Measurements from ENCODE around the gene ASMT.
A peak's percentile ranks its signal among the peaks of the same experiment; 100 is the strongest.

Gene ASMT

DNA sequence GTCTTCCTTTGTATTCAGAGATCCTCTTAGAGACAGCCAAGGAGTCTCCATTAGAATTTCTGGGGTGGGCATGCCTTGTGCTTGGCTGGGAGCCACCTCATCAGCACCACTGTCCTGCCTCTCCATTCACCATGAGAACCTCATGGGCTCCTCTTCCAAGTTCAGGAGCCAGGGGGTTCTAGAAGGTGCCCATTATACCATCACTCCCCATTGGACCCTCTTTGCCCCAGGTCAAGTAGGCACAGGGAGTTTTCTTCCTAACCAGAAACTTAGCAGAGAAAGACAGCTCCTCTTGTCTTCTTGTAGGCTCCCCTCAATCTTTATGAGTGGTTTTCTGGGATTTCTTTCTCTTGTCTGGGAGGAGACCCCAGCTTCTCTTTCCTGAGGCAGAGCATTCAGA, 31.1 kb downstream of the ASMT start:
- no peak for FAIRE-seq

DNA sequence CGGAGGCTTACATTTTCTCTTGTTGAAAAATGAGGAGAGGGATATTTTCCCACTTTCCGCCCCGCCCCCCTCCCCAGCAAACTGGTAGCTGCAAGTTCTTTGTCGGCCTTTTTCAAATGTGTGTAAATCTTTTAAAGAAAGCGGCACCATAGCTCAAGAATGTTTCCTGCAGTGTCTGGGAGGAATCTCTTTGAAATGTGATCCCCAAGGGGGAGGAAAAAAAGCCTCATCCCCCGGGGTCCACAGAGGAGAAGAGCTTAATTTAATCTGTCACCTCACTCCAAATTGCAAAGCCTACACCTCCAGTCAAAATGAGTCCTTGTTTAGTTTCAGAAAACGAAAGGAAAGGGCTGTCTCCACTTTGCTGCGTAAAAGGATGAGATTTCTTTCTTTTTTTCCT, 34.8 kb downstream of the ASMT start:
- TF ChIP-seq TAF1 (IDR thresholded peaks at IDR 0.05; ENCODE audit: low read depth, low read length) (no peak), POLR2AphosphoS5 (IDR thresholded peaks at IDR 0.05; ENCODE audit: low read depth, low read length) (no peak), PAX5 (IDR thresholded peaks at IDR 0.05; ENCODE audit: insufficient read depth, low read length, severe bottlenecking) (no peak), POU2F2 (IDR thresholded peaks at IDR 0.05; ENCODE audit: low read depth, low read length) (no peak), POLR2A (IDR thresholded peaks at IDR 0.05; ENCODE audit: low read depth, low read length) (no peak), SPI1 (IDR thresholded peaks at IDR 0.05; ENCODE audit: low read depth, low read length) (no peak)
- no peak for DNase-seq (ENCODE audit: insufficient read length, low spot score)
- FAIRE-seq = no peak

More for the DNA sequence above, 31.1 kb downstream of the ASMT start:
- DNase-seq (ENCODE audit: insufficient read length, low spot score) = no peak
- TF ChIP-seq PAX5 (IDR thresholded peaks at IDR 0.05; ENCODE audit: insufficient read depth, low read length, severe bottlenecking) = no peak
- TF ChIP-seq POLR2AphosphoS5 (IDR thresholded peaks at IDR 0.05; ENCODE audit: low read depth, low read length) = no peak
- no peak for TF ChIP-seq SPI1 (IDR thresholded peaks at IDR 0.05; ENCODE audit: low read depth, low read length)
- TF ChIP-seq POU2F2 (IDR thresholded peaks at IDR 0.05; ENCODE audit: low read depth, low read length) = no peak
- no peak for TF ChIP-seq POLR2A (IDR thresholded peaks at IDR 0.05; ENCODE audit: low read depth, low read length)
- no peak for TF ChIP-seq TAF1 (IDR thresholded peaks at IDR 0.05; ENCODE audit: low read depth, low read length)

DNA sequence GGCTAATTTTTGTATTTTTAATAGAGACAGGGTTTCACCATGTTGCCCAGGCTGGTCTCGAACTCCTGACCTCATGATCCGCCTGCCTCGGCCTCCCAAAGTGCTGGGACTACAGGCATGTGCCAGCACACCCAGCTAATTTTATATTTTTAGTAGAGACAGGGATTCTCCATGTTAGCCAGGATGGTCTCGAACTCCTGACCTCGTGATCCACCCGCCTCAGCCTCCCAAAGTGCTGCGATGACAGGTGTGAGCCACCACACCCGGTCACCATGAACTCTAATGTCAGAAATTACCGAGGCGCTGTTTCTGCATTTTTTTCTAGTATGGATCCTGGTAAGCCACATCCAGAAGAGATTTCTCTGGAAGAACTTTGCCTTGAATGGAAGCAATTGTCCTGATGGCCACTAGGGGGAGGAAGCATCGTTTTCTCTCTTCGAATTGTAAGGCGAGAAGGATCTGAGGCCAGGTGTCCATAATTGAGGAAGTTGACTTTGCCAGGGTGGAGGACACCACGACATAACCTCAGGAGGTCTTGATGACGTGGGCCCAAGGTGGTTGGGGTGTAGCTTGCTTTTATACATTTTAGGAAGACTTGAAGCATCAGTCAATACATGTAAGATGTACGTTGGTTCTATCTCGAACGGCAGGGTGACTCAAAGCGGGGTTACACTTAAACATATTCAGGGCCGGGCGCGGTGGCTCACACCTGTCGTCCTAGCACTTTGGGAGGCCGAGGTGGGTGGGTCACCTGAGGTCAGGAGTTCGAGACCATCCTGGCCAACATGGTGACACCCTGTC, 37.4 kb downstream of the ASMT start:
- FAIRE-seq = peak; percentile 91
- peak; percentile 34; the same call in 1 of the 2 replicates for TF ChIP-seq SPI1 (IDR thresholded peaks at IDR 0.05; ENCODE audit: low read depth, low read length)
- peak; percentile 41 for DNase-seq (ENCODE audit: insufficient read length, low spot score)

DNA sequence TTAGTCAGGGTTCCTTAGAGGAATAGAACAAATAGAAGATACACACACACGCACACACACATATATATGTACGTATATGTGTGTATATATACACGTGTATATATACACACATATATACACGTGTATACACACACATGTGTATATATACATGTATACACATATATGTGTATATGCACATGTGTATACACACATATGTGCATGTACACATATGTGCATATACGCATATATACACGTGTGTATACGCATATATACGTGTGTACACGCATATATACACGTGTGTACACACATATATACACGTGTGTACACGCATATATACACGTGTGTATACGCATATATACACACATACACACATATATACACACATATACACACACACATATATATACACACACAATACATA, 41.5 kb downstream of the ASMT start:
- TF ChIP-seq POLR2A (IDR thresholded peaks at IDR 0.05; ENCODE audit: low read depth, low read length) (no peak), PAX5 (IDR thresholded peaks at IDR 0.05; ENCODE audit: insufficient read depth, low read length, severe bottlenecking) (no peak), TAF1 (IDR thresholded peaks at IDR 0.05; ENCODE audit: low read depth, low read length) (no peak), POU2F2 (IDR thresholded peaks at IDR 0.05; ENCODE audit: low read depth, low read length) (no peak), SPI1 (IDR thresholded peaks at IDR 0.05; ENCODE audit: low read depth, low read length) (no peak), POLR2AphosphoS5 (IDR thresholded peaks at IDR 0.05; ENCODE audit: low read depth, low read length) (no peak)
- DNase-seq (ENCODE audit: insufficient read length, low spot score) = no peak
- FAIRE-seq = peak; percentile 94

DNA sequence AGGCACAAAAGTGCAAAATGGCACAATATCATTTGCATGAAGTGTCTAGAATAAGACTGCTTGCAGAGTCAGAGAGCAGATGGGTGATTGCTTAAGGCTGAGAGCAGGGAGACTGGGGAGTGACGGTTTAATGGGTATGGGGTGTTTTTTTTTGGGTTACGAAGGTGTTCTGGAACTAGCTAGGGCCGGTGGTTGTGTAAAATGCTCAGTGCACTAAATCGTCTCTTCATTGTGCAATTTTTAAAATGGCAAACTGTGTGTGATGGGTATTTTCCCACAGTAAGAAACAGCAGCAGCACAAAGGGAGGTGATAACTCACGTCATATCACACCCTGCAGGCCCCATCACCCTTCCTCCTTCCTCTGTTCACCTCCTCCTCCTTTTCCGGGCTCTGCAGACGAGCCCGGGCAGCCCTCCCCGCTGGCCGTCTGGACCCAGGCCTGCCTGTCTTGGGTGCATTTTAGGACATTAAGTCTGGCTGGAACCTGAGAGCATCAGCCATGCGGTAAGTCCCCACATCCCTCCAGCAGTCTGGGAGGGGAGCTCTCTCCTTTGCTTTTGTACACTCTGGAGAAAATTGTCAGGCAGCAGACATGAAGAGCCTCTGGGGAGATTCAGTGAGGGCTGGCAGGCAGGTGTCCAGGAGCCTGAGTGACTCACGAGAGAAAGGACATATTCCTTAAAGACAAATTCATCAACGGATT, 42.7 kb downstream of the ASMT start:
- DNase-seq (ENCODE audit: insufficient read length, low spot score) (no peak), FAIRE-seq (peak; percentile 99)
- peak; percentile 84 for TF ChIP-seq POLR2A (IDR thresholded peaks at IDR 0.05; ENCODE audit: low read depth, low read length)
- TF ChIP-seq POLR2AphosphoS5 (IDR thresholded peaks at IDR 0.05; ENCODE audit: low read depth, low read length) = peak; percentile 86
- no peak for TF ChIP-seq POU2F2 (IDR thresholded peaks at IDR 0.05; ENCODE audit: low read depth, low read length)
- TF ChIP-seq SPI1 (IDR thresholded peaks at IDR 0.05; ENCODE audit: low read depth, low read length) = 0 out of 2 replicates have a peak, but pooled peaks have one; percentile 17
- no peak for TF ChIP-seq PAX5 (IDR thresholded peaks at IDR 0.05; ENCODE audit: insufficient read depth, low read length, severe bottlenecking)
- TF ChIP-seq TAF1 (IDR thresholded peaks at IDR 0.05; ENCODE audit: low read depth, low read length) = no peak

DNA sequence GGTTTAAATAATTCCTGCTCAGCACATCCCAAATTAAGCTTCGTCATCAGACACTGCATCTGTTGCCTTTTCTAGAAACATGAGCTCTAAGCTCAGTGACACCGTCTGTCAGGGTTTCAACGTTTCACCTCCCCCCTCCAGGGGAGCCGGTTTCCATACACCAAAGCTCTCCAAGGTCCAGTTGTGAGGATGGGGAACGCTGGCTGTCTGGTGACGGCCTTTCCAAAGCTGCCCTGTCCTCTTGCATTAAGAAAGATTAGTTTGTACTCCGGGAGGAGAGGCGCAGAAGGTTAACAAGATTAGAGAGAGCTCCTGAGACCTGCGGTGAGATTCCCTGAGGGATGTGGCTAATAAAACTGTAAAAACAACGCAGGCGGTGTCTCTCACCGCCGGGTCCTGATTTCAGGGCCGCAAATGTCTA, 43.2 kb downstream of the ASMT start:
- no peak for FAIRE-seq
- DNase-seq (ENCODE audit: insufficient read length, low spot score) = no peak
- TF ChIP-seq POU2F2 (IDR thresholded peaks at IDR 0.05; ENCODE audit: low read depth, low read length) (no peak), POLR2AphosphoS5 (IDR thresholded peaks at IDR 0.05; ENCODE audit: low read depth, low read length) (no peak), SPI1 (IDR thresholded peaks at IDR 0.05; ENCODE audit: low read depth, low read length) (no peak), PAX5 (IDR thresholded peaks at IDR 0.05; ENCODE audit: insufficient read depth, low read length, severe bottlenecking) (no peak), TAF1 (IDR thresholded peaks at IDR 0.05; ENCODE audit: low read depth, low read length) (no peak), POLR2A (IDR thresholded peaks at IDR 0.05; ENCODE audit: low read depth, low read length) (no peak)

GRCh38 chrX:1659664-1660461, 45.0 kb downstream of the ASMT start:
- TF ChIP-seq POLR2A (IDR thresholded peaks at IDR 0.05; ENCODE audit: low read depth, low read length) (no peak), POU2F2 (IDR thresholded peaks at IDR 0.05; ENCODE audit: low read depth, low read length) (no peak), TAF1 (IDR thresholded peaks at IDR 0.05; ENCODE audit: low read depth, low read length) (no peak), POLR2AphosphoS5 (IDR thresholded peaks at IDR 0.05; ENCODE audit: low read depth, low read length) (no peak), SPI1 (IDR thresholded peaks at IDR 0.05; ENCODE audit: low read depth, low read length) (no peak), PAX5 (IDR thresholded peaks at IDR 0.05; ENCODE audit: insufficient read depth, low read length, severe bottlenecking) (no peak)
- FAIRE-seq = peak; percentile 94
- DNase-seq (ENCODE audit: insufficient read length, low spot score) = no peak

DNA sequence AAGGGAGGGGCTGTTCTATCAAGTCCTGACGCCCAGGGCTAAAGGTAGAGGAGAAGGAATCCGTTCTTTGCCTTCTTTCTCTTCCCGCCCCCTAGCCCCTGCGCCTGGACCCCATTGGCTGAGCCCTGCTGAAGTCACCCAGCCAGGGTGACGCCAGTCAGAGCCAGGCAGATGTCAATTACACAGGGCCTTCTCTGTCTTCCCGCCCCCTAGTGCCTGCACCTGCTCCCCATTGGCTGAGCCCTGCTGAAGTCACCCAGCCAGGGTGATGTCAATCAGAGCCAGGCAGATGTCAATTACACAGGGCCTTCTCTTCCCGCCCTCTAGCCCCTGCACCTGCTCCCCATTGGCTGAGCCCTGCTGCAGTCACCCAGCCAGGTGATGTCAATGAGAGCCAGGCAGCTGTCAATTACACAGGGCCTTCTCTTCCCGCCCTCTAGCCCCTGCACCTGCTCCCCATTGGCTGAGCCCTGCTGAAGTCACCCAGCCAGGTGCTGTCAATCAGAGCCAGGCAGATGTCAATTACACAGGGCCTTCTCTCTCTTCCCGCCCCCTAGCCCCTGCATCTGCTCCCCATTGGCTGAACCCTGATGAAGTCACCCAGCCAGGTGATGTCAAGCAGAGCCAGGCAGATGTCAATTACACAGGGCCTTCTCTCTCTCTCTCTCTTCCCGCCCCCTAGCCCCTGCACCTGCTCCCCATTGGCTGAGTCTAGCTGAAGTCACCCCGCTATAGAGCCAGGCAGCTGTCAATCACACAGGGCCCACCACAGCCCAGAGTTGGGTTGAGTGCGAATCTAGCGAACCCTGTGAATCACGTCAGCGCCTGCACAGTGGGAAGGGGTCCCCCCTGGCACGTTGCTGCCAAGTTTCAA, 46.4 kb downstream of the ASMT start:
- DNase-seq (ENCODE audit: insufficient read length, low spot score) = peak; percentile 89
- peak; percentile 100 for FAIRE-seq

More for the DNA sequence above, 46.4 kb downstream of the ASMT start:
- TF ChIP-seq POU2F2 (IDR thresholded peaks at IDR 0.05; ENCODE audit: low read depth, low read length) = no peak
- TF ChIP-seq TAF1 (IDR thresholded peaks at IDR 0.05; ENCODE audit: low read depth, low read length) = no peak
- TF ChIP-seq POLR2AphosphoS5 (IDR thresholded peaks at IDR 0.05; ENCODE audit: low read depth, low read length) = no peak
- no peak for TF ChIP-seq SPI1 (IDR thresholded peaks at IDR 0.05; ENCODE audit: low read depth, low read length)
- no peak for TF ChIP-seq POLR2A (IDR thresholded peaks at IDR 0.05; ENCODE audit: low read depth, low read length)
- TF ChIP-seq PAX5 (IDR thresholded peaks at IDR 0.05; ENCODE audit: insufficient read depth, low read length, severe bottlenecking) = no peak

Data from GM12891 (cell line).